Natural killer cell (primary cell): ENCODE data around the gene ARHGEF35. TPM values are rescaled to one million over a fixed set of nuclear protein-coding genes. Genes with fewer than 3 reads are reported as not detected.
"Not testable (repeated sequence)": the region's sequence is repeated elsewhere in the genome, so short reads cannot be mapped to it uniquely, and the experiment has no call there.

Experiments
- ATAC-seq, 3 donors: fragments of 150-1000 bp in 2 of 3; fragments of 200-7000 bp in 1 of 3; cut with Tn5 transposase; 1 replicate in 1 of 3; 2 replicates in 2 of 3; pipeline ENCODE4 v1.10.0; 2021; ENCODE audit warnings: mild to moderate bottlenecking in 2 of 3, moderate library complexity in 2 of 3
- DNase-seq, 2 donors: peaks; one replicate each; pipeline versions ENCODE4 v3.0.0 to v3.0.0-alpha.2; 2013 to 2021; ENCODE audit warnings: mixed read lengths in 1 of 2
- H3K27ac ChIP-seq: one replicate; pipeline ENCODE4 v1.5.1; 2013; ENCODE audit warnings: mild to moderate bottlenecking, low read length
- H3K27me3 ChIP-seq: one replicate; pipeline ENCODE4 v1.6.1; 2013; ENCODE audit warnings: low read length; ENCODE audit not compliant: control insufficient read depth, insufficient read depth
- H3K36me3 ChIP-seq: one replicate; pipeline ENCODE4 v1.6.1; 2013; ENCODE audit warnings: low read length; ENCODE audit not compliant: control insufficient read depth, insufficient read depth
- H3K4me1 ChIP-seq: one replicate; pipeline ENCODE4 v1.6.1; 2013; ENCODE audit warnings: low read length; ENCODE audit not compliant: control insufficient read depth, insufficient read depth
- H3K4me3 ChIP-seq: one replicate; pipeline ENCODE4 v1.5.1; 2013; ENCODE audit warnings: low read length
- H3K9me3 ChIP-seq: one replicate; pipeline ENCODE4 v1.6.1; 2013; ENCODE audit warnings: low read length; ENCODE audit not compliant: control insufficient read depth, insufficient read depth
- H3K27ac Mint-ChIP-seq, 2 donors: one replicate each; pipeline ENCODE4 v1.8.0; 2022; ENCODE audit warnings: mild to moderate bottlenecking in 2 of 2, mixed read lengths in 2 of 2, moderate library complexity in 1 of 2
- H3K27me3 Mint-ChIP-seq, 2 donors: one replicate each; pipeline ENCODE4 v1.8.0; 2022; ENCODE audit warnings: low read depth in 2 of 2, mixed read lengths in 2 of 2
- H3K36me3 Mint-ChIP-seq: one replicate; pipeline ENCODE4 v1.8.0; 2022; ENCODE audit warnings: mixed read lengths
- H3K4me1 Mint-ChIP-seq, 2 donors: one replicate each; pipeline ENCODE4 v1.8.0; 2022; ENCODE audit warnings: mixed read lengths in 2 of 2
- H3K4me3 Mint-ChIP-seq: one replicate; pipeline ENCODE4 v1.8.0; 2022; ENCODE audit warnings: mild to moderate bottlenecking, moderate library complexity, mixed read lengths
- H3K9me3 Mint-ChIP-seq, 2 donors: one replicate each; pipeline ENCODE4 v1.8.0; 2022; ENCODE audit warnings: mixed read lengths in 2 of 2
- WGBS: methylation state at CpG from one replicate; pipeline ENCODE4 v1.1.7; 2013; ENCODE audit warnings: missing lambda C conversion rate; ENCODE audit not compliant: insufficient coverage; 5-methylcytosine and 5-hydroxymethylcytosine counted together
- intact Hi-C: fragments of 100-400 bp; cut with micrococcal nuclease; formaldehyde crosslinking; loops from one replicate; pipeline ENCODE4 v1.14.2; 2022
- total RNA-seq, 4 donors: library from RNA; stranded (reverse); fragments of 120-200 nt in 1 of 4; gene quantifications; one replicate each; pipeline versions ENCODE4 v1.2.3 to v1.2.4, GENCODE V29; 2013 to 2022

ARHGEF35 gene
- 1 to 10 TPM in 2 of 3 donors, under 1 TPM in 1; 0.50 to 2.4 (median 1.2) TPM for total RNA-seq
- total RNA-seq (2013): 1.7 TPM

GRCh38 chr7:144195212-144195872, at the start of gene ARHGEF35:
Gene ARHGEF35 (minus strand): TSS chr7:144195833. CDS start chr7:144188383, 7,450 bp downstream.
- WGBS: no CpG with 5 or more reads among the region's 51 CpGs
- H3K9me3 Mint-ChIP-seq, H3K27me3 Mint-ChIP-seq, H3K36me3 Mint-ChIP-seq, intact Hi-C loops, DNase-seq, H3K27ac Mint-ChIP-seq, H3K4me1 Mint-ChIP-seq, H3K4me1 ChIP-seq, H3K36me3 ChIP-seq, H3K4me3 ChIP-seq, H3K27me3 ChIP-seq, H3K9me3 ChIP-seq, H3K27ac ChIP-seq: not testable (repeated sequence)
- ATAC-seq: peak; percentile 33 to 57 (median 42)
- H3K4me3 Mint-ChIP-seq: peak within 1 kb of the TSS; percentile 73

DNA sequence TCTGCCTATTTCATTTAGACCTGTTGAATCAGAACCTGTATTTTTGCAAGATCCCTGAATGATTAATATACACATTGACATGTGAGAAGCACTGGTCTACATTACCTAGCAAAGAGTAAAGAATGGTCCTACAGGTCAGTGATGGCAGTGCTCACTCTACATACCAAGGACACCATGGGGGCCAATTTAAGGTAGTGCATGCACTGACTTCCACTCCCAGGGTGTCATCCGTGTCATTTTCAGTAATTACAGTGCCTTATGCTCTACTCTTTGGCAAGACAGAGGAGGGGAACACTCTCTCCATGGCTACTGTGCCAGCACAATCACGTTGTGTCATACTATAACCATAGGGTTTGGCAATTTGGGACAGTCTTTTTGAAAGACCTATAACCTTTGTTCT, 49.7 kb upstream of the ARHGEF35 start:
- H3K27me3 ChIP-seq, intact Hi-C loops, H3K27ac Mint-ChIP-seq, H3K4me1 Mint-ChIP-seq, H3K9me3 ChIP-seq, H3K36me3 ChIP-seq, DNase-seq, H3K9me3 Mint-ChIP-seq, H3K27me3 Mint-ChIP-seq, H3K4me3 Mint-ChIP-seq, H3K4me1 ChIP-seq, H3K36me3 Mint-ChIP-seq, H3K4me3 ChIP-seq, H3K27ac ChIP-seq: not testable (repeated sequence)
- ATAC-seq: peak in 1 of 3 donors; percentile 27
- no CpG with 5 or more reads among the region's 2 CpGs for WGBS

- no CpG with 5 or more reads among the region's 2 CpGs for WGBS
- H3K4me3 Mint-ChIP-seq, H3K27me3 ChIP-seq, H3K4me1 ChIP-seq, H3K36me3 Mint-ChIP-seq, H3K9me3 ChIP-seq, intact Hi-C loops, ATAC-seq, H3K9me3 Mint-ChIP-seq, H3K4me1 Mint-ChIP-seq, H3K27ac ChIP-seq, H3K27ac Mint-ChIP-seq, H3K36me3 ChIP-seq, H3K4me3 ChIP-seq, DNase-seq, H3K27me3 Mint-ChIP-seq: not testable (repeated sequence)
Measured at GRCh38 chr7:144239365-144239764, 43.7 kb upstream of the ARHGEF35 start, which contains the start of gene OR2A42. Gene OR2A42 (minus strand): TSS chr7:144239605. CDS start chr7:144232843, 6,762 bp downstream.

DNA sequence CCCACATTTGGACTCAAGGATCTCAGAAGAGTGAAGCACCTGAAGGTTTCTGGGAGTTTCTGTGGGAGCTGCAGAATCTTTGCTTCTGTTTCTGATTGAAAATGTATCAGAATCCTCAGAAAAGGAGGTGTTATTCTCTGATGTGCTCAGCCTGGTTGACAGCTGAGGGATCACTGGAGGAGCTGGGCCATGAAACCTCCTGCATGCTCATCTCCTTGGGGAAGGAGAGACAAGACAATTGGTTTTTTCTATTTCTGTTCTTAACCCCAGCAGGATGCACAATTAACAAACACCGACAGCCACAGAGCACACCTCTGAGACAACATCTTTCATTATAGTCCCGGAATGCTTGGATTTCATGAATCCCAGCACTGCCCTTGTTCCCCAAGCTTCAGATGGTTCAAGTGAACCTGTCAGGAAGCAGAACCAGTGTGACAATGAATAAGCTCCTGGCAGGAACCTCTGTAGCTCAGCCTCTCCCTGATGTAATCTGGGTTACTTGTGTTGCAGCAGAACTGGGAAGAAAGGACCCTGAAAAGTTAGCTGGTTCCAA, 43.0 kb upstream of the ARHGEF35 start:
- ATAC-seq, H3K27ac ChIP-seq, H3K27me3 ChIP-seq, H3K9me3 ChIP-seq, H3K4me1 ChIP-seq, intact Hi-C loops, H3K4me3 Mint-ChIP-seq, H3K36me3 ChIP-seq, H3K27me3 Mint-ChIP-seq, H3K4me3 ChIP-seq, DNase-seq, H3K9me3 Mint-ChIP-seq, H3K27ac Mint-ChIP-seq, H3K36me3 Mint-ChIP-seq, H3K4me1 Mint-ChIP-seq: not testable (repeated sequence)
- 100% methylated on average over 1 of the region's 2 CpGs for WGBS

DNA sequence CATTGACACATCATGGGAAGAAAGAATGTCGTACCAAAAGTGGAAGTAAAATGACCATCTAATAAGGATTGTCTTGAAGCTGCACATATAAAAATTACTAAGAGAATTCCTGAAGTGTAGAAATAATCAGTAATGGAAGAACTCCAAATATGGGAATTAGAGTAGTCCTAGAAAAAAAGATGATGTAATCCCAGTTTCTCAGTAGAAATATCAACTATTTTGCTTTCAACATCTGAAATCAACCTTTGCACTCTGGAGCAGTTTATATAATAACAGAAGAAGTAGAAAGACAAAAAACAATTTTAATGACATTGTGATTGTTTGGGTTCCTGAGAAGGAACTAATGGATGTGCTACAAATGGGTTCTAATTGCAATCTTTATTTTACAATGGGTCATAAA, 37.4 kb upstream of the ARHGEF35 start:
- H3K4me3 Mint-ChIP-seq, H3K9me3 ChIP-seq, H3K36me3 Mint-ChIP-seq, ATAC-seq, H3K27ac Mint-ChIP-seq, DNase-seq, H3K36me3 ChIP-seq, H3K4me1 Mint-ChIP-seq, H3K27ac ChIP-seq, H3K4me1 ChIP-seq, H3K27me3 ChIP-seq, intact Hi-C loops, H3K9me3 Mint-ChIP-seq, H3K27me3 Mint-ChIP-seq, H3K4me3 ChIP-seq: not testable (repeated sequence)
- WGBS: no CpG with 5 or more reads among the region's 1 CpG

DNA sequence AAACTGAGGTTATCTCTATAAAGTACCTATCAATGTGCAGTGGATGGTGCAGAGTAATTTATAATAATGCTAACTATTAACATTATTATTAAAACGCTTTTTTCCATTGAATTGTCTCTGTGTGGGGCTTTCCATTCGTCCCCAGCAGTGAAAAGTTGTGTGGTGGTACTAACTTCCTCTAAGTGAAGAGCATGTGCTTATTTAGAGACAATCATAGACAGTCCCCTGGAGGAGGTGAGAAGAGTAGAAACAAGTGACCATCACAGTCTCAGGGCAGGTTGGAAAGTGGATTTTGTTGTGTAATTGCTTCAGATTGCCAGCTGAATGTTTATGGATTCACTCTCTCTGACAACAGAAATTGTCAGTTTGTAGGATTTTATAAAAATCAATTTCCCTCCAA, 35.4 kb upstream of the ARHGEF35 start:
- H3K4me3 ChIP-seq, H3K27ac Mint-ChIP-seq, H3K27ac ChIP-seq, H3K36me3 Mint-ChIP-seq, H3K27me3 ChIP-seq, ATAC-seq, H3K4me1 ChIP-seq, DNase-seq, H3K9me3 Mint-ChIP-seq, H3K4me3 Mint-ChIP-seq, H3K4me1 Mint-ChIP-seq, H3K27me3 Mint-ChIP-seq, intact Hi-C loops, H3K9me3 ChIP-seq, H3K36me3 ChIP-seq: not testable (repeated sequence)
- WGBS: no CpG with 5 or more reads among the region's 2 CpGs

- DNase-seq, H3K4me1 ChIP-seq, H3K27ac Mint-ChIP-seq, H3K9me3 Mint-ChIP-seq, H3K36me3 ChIP-seq, H3K4me3 Mint-ChIP-seq, H3K4me1 Mint-ChIP-seq, H3K27ac ChIP-seq, H3K27me3 ChIP-seq, intact Hi-C loops, H3K4me3 ChIP-seq, H3K27me3 Mint-ChIP-seq, ATAC-seq, H3K36me3 Mint-ChIP-seq, H3K9me3 ChIP-seq: not testable (repeated sequence)
- WGBS: 60% methylated on average over 1 of the region's 3 CpGs
Measured at GRCh38 chr7:144228810-144229209, 33.2 kb upstream of the ARHGEF35 start.

- WGBS: 45% methylated on average over 2 of the region's 4 CpGs
- H3K4me1 ChIP-seq, ATAC-seq, H3K27me3 ChIP-seq, H3K9me3 Mint-ChIP-seq, H3K4me1 Mint-ChIP-seq, H3K27ac ChIP-seq, H3K27ac Mint-ChIP-seq, H3K4me3 Mint-ChIP-seq, H3K36me3 ChIP-seq, H3K4me3 ChIP-seq, intact Hi-C loops, H3K27me3 Mint-ChIP-seq, H3K9me3 ChIP-seq, H3K36me3 Mint-ChIP-seq, DNase-seq: not testable (repeated sequence)
Measured at GRCh38 chr7:144226866-144227265, 31.2 kb upstream of the ARHGEF35 start.
